Measurements from ENCODE around the gene ANO4.

Gene ANO4

GRCh38 chr12:100794441-100795173 lies at the start of gene ANO4:
TSS of gene ANO4 (plus strand) at chr12:100794776. CDS start at chr12:100901786, 107,010 bp downstream.
- no peak for DNase-seq (ENCODE audit: low spot score)
- Histone ChIP-seq H3K4me3 (ENCODE audit: severe bottlenecking) (no peak within 1 kb of the TSS), H3K27ac (ENCODE audit: poor library complexity, severe bottlenecking) (no peak within 1 kb of the TSS)

GRCh38 chr12:100745378-100746071 lies 49.1 kb upstream of the ANO4 start:
- no peaks in the 10 kb centered on the region for H3K27me3 ChIP-seq (ENCODE audit: insufficient read depth, poor library complexity, severe bottlenecking)
- DNase-seq (ENCODE audit: low spot score) (no peak), ATAC-seq (ENCODE audit: low read depth) (no peak)
- H3K4me3 ChIP-seq (ENCODE audit: severe bottlenecking), result no peak overlapping the region
- H3K27ac ChIP-seq (ENCODE audit: poor library complexity, severe bottlenecking), result no peak overlapping the region
- H3K9me3 ChIP-seq (ENCODE audit: severe bottlenecking), result no peaks in the 10 kb centered on the region
- no peaks in the 10 kb centered on the region for H3K4me1 ChIP-seq (ENCODE audit: insufficient read depth, poor library complexity, severe bottlenecking)
- no peaks in the 10 kb centered on the region for H3K36me3 ChIP-seq (ENCODE audit: low read depth)
- TF ChIP-seq CTCF (IDR thresholded peaks at IDR 0.05; ENCODE audit: poor library complexity, severe bottlenecking), result no peak

More at GRCh38 chr12:100794441-100795173, at the start of gene ANO4:
- H3K36me3 ChIP-seq (ENCODE audit: low read depth), result no peaks in the 10 kb centered on the region
- no peak for ATAC-seq (ENCODE audit: low read depth)
- no peaks in the 10 kb centered on the region for H3K9me3 ChIP-seq (ENCODE audit: severe bottlenecking)
- H3K4me1 ChIP-seq (ENCODE audit: insufficient read depth, poor library complexity, severe bottlenecking), result no peaks in the 10 kb centered on the region
- no peak for TF ChIP-seq CTCF (IDR thresholded peaks at IDR 0.05; ENCODE audit: poor library complexity, severe bottlenecking)
- no peaks in the 10 kb centered on the region for H3K27me3 ChIP-seq (ENCODE audit: insufficient read depth, poor library complexity, severe bottlenecking)

GRCh38 chr12:100752841-100753240 lies 41.7 kb upstream of the ANO4 start:
- Histone ChIP-seq H3K4me3 (ENCODE audit: severe bottlenecking) (no peak overlapping the region), H3K9me3 (ENCODE audit: severe bottlenecking) (no peaks in the 10 kb centered on the region), H3K36me3 (ENCODE audit: low read depth) (no peaks in the 10 kb centered on the region), H3K4me1 (ENCODE audit: insufficient read depth, poor library complexity, severe bottlenecking) (peaks cover 12% of the 10 kb centered on the region), H3K27ac (ENCODE audit: poor library complexity, severe bottlenecking) (peak overlapping the region; percentile 87), H3K27me3 (ENCODE audit: insufficient read depth, poor library complexity, severe bottlenecking) (no peaks in the 10 kb centered on the region)
- no peak for ATAC-seq (ENCODE audit: low read depth)
- DNase-seq (ENCODE audit: low spot score), result no peak
- no peak for TF ChIP-seq CTCF (IDR thresholded peaks at IDR 0.05; ENCODE audit: poor library complexity, severe bottlenecking)

DNA sequence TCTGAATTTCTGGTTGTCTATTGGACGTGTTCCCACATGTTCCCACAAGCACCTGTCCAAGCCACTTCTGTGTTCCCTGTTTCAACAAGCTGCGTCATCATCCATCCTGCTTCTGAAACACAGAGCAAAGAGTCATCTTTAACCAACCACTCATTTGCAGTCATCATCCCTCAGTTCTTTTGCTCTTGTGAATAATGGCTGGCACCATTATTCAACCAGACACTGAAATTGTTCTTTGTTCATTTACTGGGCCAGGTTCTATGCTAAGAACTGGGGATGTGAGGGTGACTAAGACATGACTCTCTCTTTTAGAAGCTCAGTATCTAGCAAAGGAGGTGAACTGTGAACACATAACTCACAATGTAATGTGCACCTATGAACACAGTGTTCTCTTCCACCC lies 40.7 kb upstream of the ANO4 start:
- DNase-seq (ENCODE audit: low spot score), result no peak
- no peak overlapping the region for H3K4me3 ChIP-seq (ENCODE audit: severe bottlenecking)
- H3K27ac ChIP-seq (ENCODE audit: poor library complexity, severe bottlenecking), result peak overlapping the region; percentile 87
- H3K9me3 ChIP-seq (ENCODE audit: severe bottlenecking), result no peaks in the 10 kb centered on the region
- no peak for TF ChIP-seq CTCF (IDR thresholded peaks at IDR 0.05; ENCODE audit: poor library complexity, severe bottlenecking)
- no peaks in the 10 kb centered on the region for H3K36me3 ChIP-seq (ENCODE audit: low read depth)
- no peaks in the 10 kb centered on the region for H3K27me3 ChIP-seq (ENCODE audit: insufficient read depth, poor library complexity, severe bottlenecking)
- peaks cover 12% of the 10 kb centered on the region for H3K4me1 ChIP-seq (ENCODE audit: insufficient read depth, poor library complexity, severe bottlenecking)
- ATAC-seq (ENCODE audit: low read depth), result peak; percentile 89

Data from RWPE2 (cell line).